ENCODE data around the gene B3GALT6.
"Not testable (repeated sequence)": the region's sequence is repeated elsewhere in the genome, so short reads cannot be mapped to it uniquely, and the experiment has no call there.

The B3GALT6 gene

GRCh38 chr1:1232208-1232795, at the start of gene B3GALT6:
Gene B3GALT6, plus strand, starts transcription at chr1:1232237. Its CDS starts 42 bp downstream, at chr1:1232279.
- DNase-seq: no peak

GRCh38 chr1:1182491-1183220, 49.4 kb upstream of the B3GALT6 start:
- DNase-seq: peak; percentile 75

- DNase-seq: no peak
These were observed 48.8 kb upstream of the B3GALT6 start for GRCh38 chr1:1183221-1183747.

- no peak for DNase-seq
These were observed 47.9 kb upstream of the B3GALT6 start for GRCh38 chr1:1183833-1184775.

GRCh38 chr1:1185101-1185765, 46.8 kb upstream of the B3GALT6 start:
- DNase-seq: no peak

GRCh38 chr1:1187938-1188337, 44.1 kb upstream of the B3GALT6 start:
- DNase-seq: no peak

- DNase-seq: peak; percentile 41
These were observed 42.9 kb upstream of the B3GALT6 start for GRCh38 chr1:1189111-1189510.

GRCh38 chr1:1191734-1192133, 40.3 kb upstream of the B3GALT6 start:
- DNase-seq: no peak

- DNase-seq: no peak
These were observed 37.3 kb upstream of the B3GALT6 start for GRCh38 chr1:1194723-1195122.

- not testable (repeated sequence) for DNase-seq
These were observed 36.3 kb upstream of the B3GALT6 start for GRCh38 chr1:1195726-1196125.

- no peak for DNase-seq
These were observed 35.4 kb upstream of the B3GALT6 start for GRCh38 chr1:1196431-1197187.

GRCh38 chr1:1197188-1197500, 34.9 kb upstream of the B3GALT6 start:
- DNase-seq: no peak

- DNase-seq: no peak
These were observed 34.2 kb upstream of the B3GALT6 start for GRCh38 chr1:1197551-1198422.

GRCh38 chr1:1198423-1199140, 33.5 kb upstream of the B3GALT6 start:
- no peak for DNase-seq

GRCh38 chr1:1199141-1199960, 32.7 kb upstream of the B3GALT6 start:
- no peak for DNase-seq

GRCh38 chr1:1199961-1200875, 31.8 kb upstream of the B3GALT6 start:
- DNase-seq: no peak

GRCh38 chr1:1200876-1201810, 30.9 kb upstream of the B3GALT6 start:
- DNase-seq: peak; percentile 71
